ENCODE data around the gene RNASE7.

- TF ChIP-seq EZH2 (IDR thresholded peaks at IDR 0.05; ENCODE audit: borderline replicate concordance, low read length) (no peak), CTCF (IDR thresholded peaks at IDR 0.05; ENCODE audit: low read length) (no peak)
These were observed 46.5 kb downstream of the RNASE7 start for GRCh38 chr14:21088687-21089086.
